MM.1S (cell line): ENCODE data around the gene IL10.

Experiments used
- DNase-seq: peaks from one replicate; pipeline ENCODE4 v3.0.0-alpha.2; 2015
- H2AFZ ChIP-seq: fragments of 300-600 bp; sonication (generic); 2 replicates; pipeline ENCODE4 v1.6.0; 2016; ENCODE audit warnings: antibody characterized with exemption, low read length
- H3F3A ChIP-seq: fragments of 300-600 bp; sonication (generic); 2 replicates; pipeline ENCODE4 v1.6.1; 2016; ENCODE audit warnings: mild to moderate bottlenecking, antibody characterized with exemption, low read length, moderate library complexity, mixed read lengths; ENCODE audit not compliant: insufficient read depth
- H3K27ac ChIP-seq: fragments of 300-600 bp; sonication (generic); 2 replicates; pipeline ENCODE4 v1.5.1; 2016; ENCODE audit warnings: mild to moderate bottlenecking, low read length
- H3K27me3 ChIP-seq: fragments of 300-600 bp; sonication (generic); replicated peaks from 2 replicates; pipeline ENCODE4 v1.6.0; 2016; ENCODE audit warnings: low read length; ENCODE audit not compliant: insufficient read depth
- H3K36me3 ChIP-seq: fragments of 300-600 bp; sonication (generic); replicated peaks from 2 replicates; pipeline ENCODE4 v1.6.1; 2016; ENCODE audit warnings: mild to moderate bottlenecking, low read length, mixed read lengths; ENCODE audit not compliant: insufficient read depth
- H3K4me1 ChIP-seq: fragments of 300-600 bp; sonication (generic); 2 replicates; pipeline ENCODE4 v1.6.1; 2016; ENCODE audit warnings: low read length, mixed read lengths
- H3K4me2 ChIP-seq: fragments of 300-600 bp; sonication (generic); 2 replicates; pipeline ENCODE4 v1.6.0; 2016; ENCODE audit warnings: low read depth, low read length
- H3K4me3 ChIP-seq: fragments of 300-600 bp; sonication (generic); 2 replicates; pipeline ENCODE4 v1.5.1; 2016; ENCODE audit warnings: low read length, mixed read lengths
- H3K79me2 ChIP-seq: fragments of 300-600 bp; sonication (generic); 2 replicates; pipeline ENCODE4 v1.6.1; 2016; ENCODE audit warnings: mixed run types, low read length, mixed read lengths
- H3K9ac ChIP-seq: fragments of 300-600 bp; sonication (generic); 2 replicates; pipeline ENCODE4 v1.6.1; 2016; ENCODE audit warnings: low read length, mixed read lengths
- H3K9me2 ChIP-seq: fragments of 300-600 bp; sonication (generic); replicated peaks from 2 replicates; pipeline ENCODE4 v1.6.1; 2016; ENCODE audit warnings: mild to moderate bottlenecking, low read length, mixed read lengths; ENCODE audit not compliant: insufficient read depth
- H3K9me3 ChIP-seq: fragments of 300-600 bp; sonication (generic); replicated peaks from 2 replicates; pipeline ENCODE4 v1.6.1; 2016; ENCODE audit warnings: mild to moderate bottlenecking, low read length, mixed read lengths; ENCODE audit not compliant: insufficient read depth
- H4K20me1 ChIP-seq: fragments of 300-600 bp; sonication (generic); 2 replicates; pipeline ENCODE4 v1.6.1; 2016; ENCODE audit warnings: mild to moderate bottlenecking, low read length, moderate library complexity, mixed read lengths; ENCODE audit not compliant: insufficient read depth
- CTCF ChIP-seq: fragments of 300-600 bp; sonication (generic); IDR thresholded peaks from 2 replicates; pipeline ENCODE4 v1.5.1; 2016; ENCODE audit warnings: antibody characterized with exemption, low read length, mixed read lengths
- EZH2 ChIP-seq: fragments of 300-600 bp; sonication (generic); optimal IDR thresholded peaks from 2 replicates; pipeline ENCODE3; 2017; ENCODE audit warnings: low read depth, mild to moderate bottlenecking, antibody characterized with exemption, low read length, mixed read lengths
- EZH2phosphoT487 ChIP-seq: fragments of 300-600 bp; sonication (generic); IDR thresholded peaks from 2 replicates; pipeline ENCODE4 v1.6.1; 2018; ENCODE audit warnings: antibody characterized with exemption, low read length

IL10 gene

DNA sequence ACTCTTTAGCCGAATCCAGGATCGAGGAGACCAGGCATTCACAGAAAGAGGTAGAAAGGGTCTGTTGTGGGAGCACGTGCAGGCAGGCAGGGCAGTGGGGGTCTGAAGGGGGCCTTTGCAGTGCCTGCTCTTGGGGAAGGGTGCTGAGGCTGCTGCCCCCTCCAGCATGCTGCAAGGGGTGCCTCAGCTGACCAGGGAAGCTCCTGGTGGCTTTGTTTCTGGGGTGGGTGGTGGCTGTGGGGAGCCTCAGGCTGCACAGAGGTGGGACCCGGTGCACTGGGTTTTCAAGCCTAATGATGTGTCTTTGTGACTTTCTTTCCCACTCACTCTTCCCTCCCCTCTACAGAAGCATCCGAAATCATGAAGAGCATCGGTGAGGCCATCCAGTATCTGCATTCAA lies 43.2 kb downstream of the IL10 start:
- H3K9me3 ChIP-seq, result no peaks in the 10 kb centered on the region
- no peak overlapping the region for H3K4me3 ChIP-seq
- H3K9ac ChIP-seq, result no peak overlapping the region
- no peaks in the 10 kb centered on the region; the same call in 1 of the 2 replicates for H3K36me3 ChIP-seq
- peaks cover 55% of the 10 kb centered on the region for H3K79me2 ChIP-seq
- H4K20me1 ChIP-seq, result 0 out of 2 replicates have a peak, but pooled peaks cover 8% of the 10 kb centered on the region
- H3F3A ChIP-seq, result peaks cover 3% of the 10 kb centered on the region; the same call in 1 of the 2 replicates
- no peaks in the 10 kb centered on the region for H3K9me2 ChIP-seq
- TF ChIP-seq EZH2phosphoT487, result no peak
- no peak for TF ChIP-seq EZH2
- no peak for TF ChIP-seq CTCF
- no peak overlapping the region for H3K4me2 ChIP-seq
- no peak overlapping the region for H3K27ac ChIP-seq
- no peak for DNase-seq
- peaks cover 21% of the 10 kb centered on the region for H3K4me1 ChIP-seq
- no peak overlapping the region for H2AFZ ChIP-seq
- H3K27me3 ChIP-seq, result no peaks in the 10 kb centered on the region

DNA sequence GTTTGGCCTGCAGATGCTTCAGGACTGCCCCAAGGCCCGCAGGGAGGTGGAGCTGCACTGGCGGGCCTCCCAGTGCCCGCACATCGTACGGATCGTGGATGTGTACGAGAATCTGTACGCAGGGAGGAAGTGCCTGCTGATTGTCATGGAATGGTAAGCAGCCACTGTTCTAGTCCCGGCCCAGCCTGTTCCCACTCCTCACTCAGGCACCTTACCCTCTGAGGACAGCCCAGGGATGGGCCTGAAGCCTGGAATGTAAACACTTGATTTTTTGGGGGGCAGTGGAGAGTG lies 43.7 kb downstream of the IL10 start:
- no peak for DNase-seq
- no peaks in the 10 kb centered on the region for H3K27me3 ChIP-seq
- H3K79me2 ChIP-seq, result peaks cover 59% of the 10 kb centered on the region
- no peak overlapping the region for H3K4me2 ChIP-seq
- H3K27ac ChIP-seq, result no peak overlapping the region
- H3F3A ChIP-seq, result peaks cover 3% of the 10 kb centered on the region; the same call in 1 of the 2 replicates
- H3K4me1 ChIP-seq, result peaks cover 21% of the 10 kb centered on the region
- TF ChIP-seq EZH2phosphoT487, result no peak
- TF ChIP-seq CTCF, result no peak
- no peak for TF ChIP-seq EZH2
- 0 out of 2 replicates have a peak, but pooled peaks cover 8% of the 10 kb centered on the region for H4K20me1 ChIP-seq
- H3K9ac ChIP-seq, result no peak overlapping the region
- H2AFZ ChIP-seq, result no peak overlapping the region
- H3K4me3 ChIP-seq, result no peak overlapping the region
- no peaks in the 10 kb centered on the region; the same call in 1 of the 2 replicates for H3K36me3 ChIP-seq
- H3K9me3 ChIP-seq, result no peaks in the 10 kb centered on the region
- no peaks in the 10 kb centered on the region for H3K9me2 ChIP-seq

DNA sequence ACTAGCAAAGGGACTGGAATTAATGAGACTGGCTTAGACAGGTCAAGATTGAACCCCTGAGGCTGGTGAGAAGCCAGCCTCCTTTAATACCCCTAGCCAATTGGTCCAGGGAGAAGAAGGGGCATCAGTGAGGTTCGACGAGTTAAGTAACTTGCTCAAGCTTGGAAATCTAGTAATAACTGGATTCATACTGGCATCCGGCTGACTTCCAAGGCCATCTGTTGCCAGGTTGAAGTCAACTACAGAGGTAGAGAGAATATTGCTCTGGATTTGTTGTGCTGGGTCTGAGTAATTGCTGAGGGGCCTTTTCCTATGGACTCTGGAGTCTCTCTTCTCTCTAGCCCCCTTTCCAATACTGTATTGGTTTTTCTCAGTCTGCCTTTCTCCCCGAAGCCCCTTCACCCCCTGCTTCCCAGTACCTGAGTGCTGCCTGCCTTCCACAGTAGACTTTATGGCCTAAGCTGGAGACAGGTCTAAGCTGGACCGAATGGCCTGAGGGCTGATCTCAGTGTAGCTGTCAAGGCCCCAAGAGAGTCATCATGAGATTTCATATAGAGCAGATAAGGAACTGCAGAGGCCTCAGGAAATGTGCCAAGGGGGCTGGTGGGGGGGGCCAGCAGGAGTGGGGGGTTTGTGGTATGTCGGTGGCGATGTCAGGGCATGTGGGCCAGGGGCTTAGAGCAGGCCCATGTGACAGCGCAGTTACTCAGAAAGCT lies 44.2 kb downstream of the IL10 start:
- Histone ChIP-seq H2AFZ (no peak overlapping the region), H3K9me2 (no peaks in the 10 kb centered on the region), H3K79me2 (peaks cover 64% of the 10 kb centered on the region), H3F3A (peaks cover 3% of the 10 kb centered on the region; the same call in 1 of the 2 replicates), H3K4me1 (peaks cover 21% of the 10 kb centered on the region), H3K9ac (no peak overlapping the region), H3K27me3 (no peaks in the 10 kb centered on the region), H3K4me3 (no peak overlapping the region), H3K36me3 (no peaks in the 10 kb centered on the region; the same call in 1 of the 2 replicates), H3K4me2 (no peak overlapping the region), H4K20me1 (0 out of 2 replicates have a peak, but pooled peaks cover 8% of the 10 kb centered on the region), H3K9me3 (no peaks in the 10 kb centered on the region), H3K27ac (no peak overlapping the region)
- TF ChIP-seq EZH2phosphoT487, result no peak
- no peak for TF ChIP-seq EZH2
- no peak for TF ChIP-seq CTCF
- DNase-seq, result no peak
